DMS53 treated with DMSO at 0.1 percent for 48 hours (cell line): Measurements from ENCODE around the gene BCL11A.

ENCODE experiments used
- DNase-seq: peaks from one replicate; lab custom pipeline; 2025; ENCODE audit not compliant: unreplicated experiment; lab: John Stamatoyannopoulos, UW

Gene BCL11A

GRCh38 chr2:60553495-60554073 lies at the start of gene BCL11A:
BCL11A (minus strand) TSS chr2:60553654; CDS start chr2:60553270, 384 bp downstream.
- peak; percentile 83 for DNase-seq

GRCh38 chr2:60602828-60603532 lies 49.5 kb upstream of the BCL11A start:
- no peak for DNase-seq

GRCh38 chr2:60602388-60602787 lies 48.9 kb upstream of the BCL11A start:
- no peak for DNase-seq

DNA sequence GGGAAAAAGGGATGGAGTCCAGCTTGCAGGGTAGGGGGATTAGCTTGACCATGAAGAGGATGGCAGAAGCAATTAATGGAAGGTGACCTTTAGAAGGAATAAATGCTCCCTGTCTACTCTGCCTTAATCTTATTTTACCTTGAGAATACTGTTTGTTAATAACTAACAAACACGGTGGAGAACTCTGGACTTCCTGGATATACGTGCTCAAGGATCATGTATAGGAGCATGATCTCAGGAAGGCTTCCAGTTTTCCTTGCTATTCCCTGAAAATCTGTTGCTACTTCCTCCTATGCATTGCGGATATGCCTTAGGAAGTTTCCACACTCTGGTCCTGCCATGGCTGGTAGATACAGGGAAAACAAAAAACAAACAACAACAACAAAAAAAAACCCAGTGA lies 44.8 kb upstream of the BCL11A start:
- DNase-seq: no peak

DNA sequence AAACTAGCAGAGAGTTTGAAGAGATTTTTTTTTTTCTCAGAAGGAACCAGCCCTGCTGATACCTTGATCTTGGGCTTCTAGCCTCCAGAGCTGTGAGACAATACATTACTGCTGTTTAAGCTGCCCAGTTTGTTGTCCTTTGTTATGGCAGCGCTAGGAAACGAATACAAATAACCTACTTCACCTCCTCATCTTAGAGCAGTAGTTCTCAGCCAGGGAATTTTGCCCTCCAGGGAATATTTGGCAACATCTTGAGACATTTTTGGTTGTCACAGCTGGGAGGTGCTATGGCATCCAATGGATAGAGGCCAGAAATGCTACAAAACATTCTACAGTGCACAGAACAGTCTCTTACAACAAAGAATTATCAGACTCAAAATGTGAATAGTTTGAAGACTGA lies 43.9 kb upstream of the BCL11A start:
- no peak for DNase-seq

GRCh38 chr2:60596411-60596810 lies 43.0 kb upstream of the BCL11A start:
- DNase-seq: no peak

DNA sequence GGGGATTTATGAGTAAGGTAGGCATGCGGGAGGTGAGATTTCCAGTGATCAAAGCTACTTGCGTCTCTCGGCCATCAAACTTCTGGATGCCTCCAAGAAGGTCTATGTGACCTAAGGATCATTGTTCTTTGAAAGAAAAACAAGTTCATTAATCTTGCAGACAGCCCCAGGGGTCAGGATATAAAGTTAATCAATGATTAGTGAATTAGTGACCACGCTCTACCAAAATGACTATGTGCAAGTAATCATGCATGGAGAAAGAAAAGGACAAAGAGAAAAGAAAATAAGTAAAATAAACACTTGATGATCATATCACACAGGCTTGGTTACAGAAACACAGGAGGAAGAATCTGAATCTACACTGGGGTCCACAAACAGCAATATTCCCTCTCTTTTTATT lies 42.5 kb upstream of the BCL11A start:
- DNase-seq: no peak

GRCh38 chr2:60589104-60589503 lies 35.6 kb upstream of the BCL11A start:
- no peak for DNase-seq

GRCh38 chr2:60586081-60586480 lies 32.6 kb upstream of the BCL11A start:
- no peak for DNase-seq

DNA sequence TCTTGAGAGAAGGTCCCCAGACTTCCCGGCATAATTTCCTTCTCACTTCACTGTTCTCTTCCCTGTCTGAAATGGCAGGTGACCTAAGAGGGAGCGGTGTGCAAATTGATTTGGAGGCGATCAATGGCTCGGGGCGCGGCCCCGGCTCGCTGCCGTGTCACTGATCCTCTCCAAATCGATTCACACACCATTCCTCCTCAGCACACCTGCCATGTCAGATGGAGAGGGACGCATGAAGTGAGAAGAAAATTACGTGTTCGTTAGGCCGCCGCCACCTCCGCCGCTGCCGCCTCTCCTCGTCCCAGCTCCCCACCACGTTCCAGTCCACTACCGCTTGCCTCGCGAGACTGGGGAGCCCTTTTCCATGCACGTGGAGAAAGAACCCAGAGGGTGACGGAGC lies 31.8 kb upstream of the BCL11A start:
- no peak for DNase-seq

GRCh38 chr2:60583604-60584003 lies 30.1 kb upstream of the BCL11A start:
- no peak for DNase-seq

GRCh38 chr2:60581433-60582282 lies 28.2 kb upstream of the BCL11A start:
- peak; percentile 43 for DNase-seq

DNA sequence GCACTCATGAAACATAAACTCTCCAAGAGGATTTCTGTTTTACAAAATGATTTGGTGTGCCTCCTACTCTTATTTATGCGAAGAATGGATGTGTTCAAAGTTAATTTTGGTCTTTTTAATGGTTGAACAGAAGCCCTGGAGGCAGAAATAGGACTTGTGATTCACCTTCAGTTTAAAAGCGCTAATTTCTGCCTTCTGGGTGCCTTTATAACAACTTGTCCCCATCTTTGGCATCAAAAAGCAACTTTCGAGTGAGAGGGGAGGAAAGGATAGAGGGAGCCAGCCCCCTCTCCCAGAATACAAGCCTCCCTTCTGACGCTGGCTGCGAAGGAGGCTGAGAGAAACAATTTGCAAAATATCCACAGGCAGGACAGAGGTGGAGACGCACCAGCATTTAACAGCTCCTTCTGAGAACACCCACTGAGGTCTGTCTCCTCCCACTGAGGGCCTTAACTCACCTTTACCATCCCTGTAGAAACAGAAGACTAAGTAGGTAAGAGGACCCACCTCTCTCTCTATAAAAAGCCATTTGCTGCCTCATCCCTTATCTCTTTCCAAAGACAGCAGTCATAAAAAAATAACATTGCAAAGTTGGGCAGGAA lies 24.3 kb upstream of the BCL11A start:
- DNase-seq: no peak

GRCh38 chr2:60573251-60573650 lies 19.8 kb upstream of the BCL11A start:
- DNase-seq: no peak

GRCh38 chr2:60570251-60570650 lies 16.8 kb upstream of the BCL11A start:
- no peak for DNase-seq

DNA sequence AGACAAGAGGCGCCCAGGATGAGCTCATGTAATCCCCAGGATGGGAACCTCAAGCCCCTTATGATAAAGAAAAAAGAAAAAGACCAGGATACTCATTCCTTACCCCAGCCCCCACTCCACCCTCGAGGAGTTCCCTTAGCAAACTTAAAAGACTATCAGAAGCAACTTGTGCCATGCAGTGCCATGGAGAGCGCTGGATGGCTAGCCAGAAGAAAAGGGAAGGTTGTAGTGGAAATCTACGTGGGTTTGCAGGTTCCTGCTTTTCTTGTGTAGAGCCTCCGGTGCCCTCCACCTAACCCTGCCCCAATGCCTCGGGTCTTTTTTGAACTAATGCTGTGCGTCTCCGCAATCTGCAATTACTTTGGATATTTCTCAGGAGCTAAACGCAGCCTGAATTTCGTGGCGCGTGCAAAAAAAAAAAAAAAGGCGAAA lies 16.2 kb upstream of the BCL11A start:
- peak; percentile 28 for DNase-seq

- DNase-seq: no peak
Observed at GRCh38 chr2:60567919-60568768, 14.7 kb upstream of the BCL11A start.

DNA sequence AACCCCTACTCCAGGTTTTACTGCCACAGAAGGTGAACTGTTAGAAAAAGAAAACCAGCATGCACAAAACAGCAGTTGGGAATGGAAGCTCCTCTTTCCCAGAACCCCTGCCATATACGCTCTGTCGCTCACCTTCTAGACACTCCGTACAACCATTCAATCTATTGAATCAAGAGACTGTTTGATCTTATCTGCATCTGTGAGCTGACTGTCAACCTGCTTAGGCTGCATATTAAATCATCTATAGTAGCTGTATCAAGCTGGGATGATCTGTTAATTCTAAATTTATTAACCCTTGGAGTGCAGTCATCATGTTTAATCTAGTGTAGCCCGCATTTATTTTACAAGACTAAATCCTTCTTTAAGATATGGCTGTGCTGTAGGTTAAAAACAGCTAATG lies 13.6 kb upstream of the BCL11A start:
- DNase-seq: no peak

DNA sequence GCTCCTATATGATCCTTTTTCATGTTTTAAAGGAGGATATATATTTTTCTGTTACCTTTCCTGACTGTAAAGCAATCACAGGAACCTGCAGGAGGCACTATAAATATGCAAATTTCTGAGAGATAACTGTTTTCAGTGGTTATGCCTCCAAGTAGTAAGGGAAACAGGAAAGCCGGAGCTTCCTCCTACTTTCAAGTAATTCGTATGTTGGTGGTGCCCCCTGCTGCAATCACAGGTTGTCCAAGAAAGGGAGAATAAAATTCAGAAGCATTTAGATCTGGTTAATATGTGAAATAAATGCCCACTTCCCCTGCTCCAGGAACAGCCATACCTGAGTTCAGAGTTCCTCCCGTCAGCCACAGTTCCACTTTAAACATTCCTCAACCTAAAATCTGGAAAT lies 12.0 kb upstream of the BCL11A start:
- DNase-seq: no peak

DNA sequence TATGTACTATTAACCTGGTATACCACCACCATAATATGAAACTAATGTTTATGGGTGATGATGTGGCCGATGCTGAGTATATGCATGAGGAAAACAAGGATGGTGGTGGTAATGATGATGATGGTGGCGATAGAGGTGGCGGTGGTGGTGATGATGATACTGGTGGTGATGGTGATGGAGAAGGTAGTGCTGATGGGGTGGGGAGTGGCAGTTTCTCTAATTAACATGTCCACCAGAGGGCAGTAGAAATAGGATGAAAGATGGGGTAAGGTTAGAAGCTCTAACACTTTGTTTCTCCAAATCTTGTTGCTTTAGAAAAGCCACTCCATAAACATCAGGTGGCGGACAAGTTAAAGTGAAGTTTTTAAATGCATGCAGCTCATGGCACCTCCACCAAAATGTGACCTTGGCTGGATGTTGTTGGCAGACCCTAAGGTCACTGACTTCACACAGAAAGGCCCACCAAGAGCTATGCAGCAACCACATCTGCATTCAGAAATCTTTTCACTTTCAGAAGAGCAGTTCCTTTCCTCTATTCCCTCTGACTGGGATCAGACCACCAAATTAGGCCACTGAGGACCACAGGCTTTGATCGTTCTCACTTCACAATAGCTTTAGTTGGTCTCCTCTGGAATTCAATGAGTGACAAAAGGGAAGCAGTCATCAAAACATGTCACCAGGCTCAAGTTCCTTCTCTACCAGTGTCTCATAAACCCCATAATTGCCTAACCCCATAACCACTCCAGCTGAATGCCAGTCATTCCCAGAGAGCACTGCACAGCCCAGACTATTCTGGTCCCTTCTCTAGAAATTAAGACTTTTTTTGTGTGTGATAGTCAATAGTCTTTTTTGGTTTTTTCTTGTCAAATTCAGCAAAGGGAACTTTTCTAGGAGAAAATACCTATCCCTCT lies 7.5 kb upstream of the BCL11A start:
- DNase-seq: peak; percentile 48
